MM.1S (cell line): ENCODE data around the gene EXOC2.

ENCODE experiments used
- DNase-seq: peaks from one replicate; pipeline ENCODE4 v3.0.0-alpha.2; 2015
- H2AFZ ChIP-seq: fragments of 300-600 bp; sonication (generic); 2 replicates; pipeline ENCODE4 v1.6.0; 2016; ENCODE audit warnings: antibody characterized with exemption, low read length
- H3F3A ChIP-seq: fragments of 300-600 bp; sonication (generic); 2 replicates; pipeline ENCODE4 v1.6.1; 2016; ENCODE audit warnings: mild to moderate bottlenecking, antibody characterized with exemption, low read length, moderate library complexity, mixed read lengths; ENCODE audit not compliant: insufficient read depth
- H3K27ac ChIP-seq: fragments of 300-600 bp; sonication (generic); 2 replicates; pipeline ENCODE4 v1.5.1; 2016; ENCODE audit warnings: mild to moderate bottlenecking, low read length
- H3K27me3 ChIP-seq: fragments of 300-600 bp; sonication (generic); replicated peaks from 2 replicates; pipeline ENCODE4 v1.6.0; 2016; ENCODE audit warnings: low read length; ENCODE audit not compliant: insufficient read depth
- H3K36me3 ChIP-seq: fragments of 300-600 bp; sonication (generic); replicated peaks from 2 replicates; pipeline ENCODE4 v1.6.1; 2016; ENCODE audit warnings: mild to moderate bottlenecking, low read length, mixed read lengths; ENCODE audit not compliant: insufficient read depth
- H3K4me1 ChIP-seq: fragments of 300-600 bp; sonication (generic); 2 replicates; pipeline ENCODE4 v1.6.1; 2016; ENCODE audit warnings: low read length, mixed read lengths
- H3K4me2 ChIP-seq: fragments of 300-600 bp; sonication (generic); 2 replicates; pipeline ENCODE4 v1.6.0; 2016; ENCODE audit warnings: low read depth, low read length
- H3K4me3 ChIP-seq: fragments of 300-600 bp; sonication (generic); 2 replicates; pipeline ENCODE4 v1.5.1; 2016; ENCODE audit warnings: low read length, mixed read lengths
- H3K79me2 ChIP-seq: fragments of 300-600 bp; sonication (generic); 2 replicates; pipeline ENCODE4 v1.6.1; 2016; ENCODE audit warnings: mixed run types, low read length, mixed read lengths
- H3K9ac ChIP-seq: fragments of 300-600 bp; sonication (generic); 2 replicates; pipeline ENCODE4 v1.6.1; 2016; ENCODE audit warnings: low read length, mixed read lengths
- H3K9me2 ChIP-seq: fragments of 300-600 bp; sonication (generic); replicated peaks from 2 replicates; pipeline ENCODE4 v1.6.1; 2016; ENCODE audit warnings: mild to moderate bottlenecking, low read length, mixed read lengths; ENCODE audit not compliant: insufficient read depth
- H3K9me3 ChIP-seq: fragments of 300-600 bp; sonication (generic); replicated peaks from 2 replicates; pipeline ENCODE4 v1.6.1; 2016; ENCODE audit warnings: mild to moderate bottlenecking, low read length, mixed read lengths; ENCODE audit not compliant: insufficient read depth
- H4K20me1 ChIP-seq: fragments of 300-600 bp; sonication (generic); 2 replicates; pipeline ENCODE4 v1.6.1; 2016; ENCODE audit warnings: mild to moderate bottlenecking, low read length, moderate library complexity, mixed read lengths; ENCODE audit not compliant: insufficient read depth
- CTCF ChIP-seq: fragments of 300-600 bp; sonication (generic); IDR thresholded peaks from 2 replicates; pipeline ENCODE4 v1.5.1; 2016; ENCODE audit warnings: antibody characterized with exemption, low read length, mixed read lengths
- EZH2 ChIP-seq: fragments of 300-600 bp; sonication (generic); optimal IDR thresholded peaks from 2 replicates; pipeline ENCODE3; 2017; ENCODE audit warnings: low read depth, mild to moderate bottlenecking, antibody characterized with exemption, low read length, mixed read lengths
- EZH2phosphoT487 ChIP-seq: fragments of 300-600 bp; sonication (generic); IDR thresholded peaks from 2 replicates; pipeline ENCODE4 v1.6.1; 2018; ENCODE audit warnings: antibody characterized with exemption, low read length

Gene EXOC2

GRCh38 chr6:589090-589489, 103.8 kb downstream of the EXOC2 start:
- no peak for DNase-seq
- H4K20me1 ChIP-seq, result no peaks in the 10 kb centered on the region
- H2AFZ ChIP-seq, result no peak overlapping the region
- H3K9ac ChIP-seq, result no peak overlapping the region
- TF ChIP-seq EZH2 (no peak), EZH2phosphoT487 (no peak), CTCF (no peak)
- no peaks in the 10 kb centered on the region for H3K79me2 ChIP-seq
- no peak overlapping the region for H3K27ac ChIP-seq
- H3K27me3 ChIP-seq, result no peaks in the 10 kb centered on the region
- no peaks in the 10 kb centered on the region for H3F3A ChIP-seq
- no peaks in the 10 kb centered on the region for H3K4me1 ChIP-seq
- no peaks in the 10 kb centered on the region for H3K9me2 ChIP-seq
- no peaks in the 10 kb centered on the region for H3K36me3 ChIP-seq
- no peak overlapping the region for H3K4me3 ChIP-seq
- H3K4me2 ChIP-seq, result no peak overlapping the region
- no peaks in the 10 kb centered on the region for H3K9me3 ChIP-seq

- no peak overlapping the region for H3K4me3 ChIP-seq
- no peaks in the 10 kb centered on the region for H3K79me2 ChIP-seq
- no peaks in the 10 kb centered on the region for H3K27me3 ChIP-seq
- no peak for TF ChIP-seq CTCF
- no peak for TF ChIP-seq EZH2
- TF ChIP-seq EZH2phosphoT487, result no peak
- no peak overlapping the region for H3K4me2 ChIP-seq
- no peaks in the 10 kb centered on the region for H3K9me3 ChIP-seq
- no peaks in the 10 kb centered on the region for H3K36me3 ChIP-seq
- H3F3A ChIP-seq, result no peaks in the 10 kb centered on the region
- H2AFZ ChIP-seq, result no peak overlapping the region
- no peaks in the 10 kb centered on the region for H4K20me1 ChIP-seq
- no peak for DNase-seq
- no peaks in the 10 kb centered on the region for H3K9me2 ChIP-seq
- H3K4me1 ChIP-seq, result no peaks in the 10 kb centered on the region
- no peak overlapping the region for H3K27ac ChIP-seq
- no peak overlapping the region for H3K9ac ChIP-seq
Observed at GRCh38 chr6:586553-586952, 106.4 kb downstream of the EXOC2 start.

- no peak overlapping the region for H3K4me2 ChIP-seq
- H3K27me3 ChIP-seq, result no peaks in the 10 kb centered on the region
- no peak overlapping the region for H3K4me3 ChIP-seq
- no peak overlapping the region for H3K27ac ChIP-seq
- no peaks in the 10 kb centered on the region for H3K4me1 ChIP-seq
- no peak overlapping the region for H2AFZ ChIP-seq
- no peak overlapping the region for H3K9ac ChIP-seq
- TF ChIP-seq EZH2, result no peak
- no peak for TF ChIP-seq EZH2phosphoT487
- no peak for TF ChIP-seq CTCF
- no peaks in the 10 kb centered on the region for H3K9me2 ChIP-seq
- no peak for DNase-seq
- no peaks in the 10 kb centered on the region for H3K79me2 ChIP-seq
- no peaks in the 10 kb centered on the region for H3K9me3 ChIP-seq
- no peaks in the 10 kb centered on the region for H4K20me1 ChIP-seq
- no peaks in the 10 kb centered on the region for H3F3A ChIP-seq
- H3K36me3 ChIP-seq, result no peaks in the 10 kb centered on the region
Observed at GRCh38 chr6:583635-584034, 109.3 kb downstream of the EXOC2 start.
